SIG-M5 treated with dmso at 0.1 percent for 504 hours (cell line): Measurements from ENCODE around the gene FOXC2.
A peak's percentile ranks its signal among the peaks of the same experiment; 100 is the strongest.

Source experiments
- DNase-seq: peaks from one replicate; lab custom pipeline; 2025; ENCODE audit not compliant: unreplicated experiment; lab: John Stamatoyannopoulos, UW

Gene FOXC2

GRCh38 chr16:86572606-86573005, 6.0 kb downstream of the FOXC2 start:
- DNase-seq: no peak

GRCh38 chr16:86573215-86573614, 6.6 kb downstream of the FOXC2 start:
- DNase-seq: no peak

DNA sequence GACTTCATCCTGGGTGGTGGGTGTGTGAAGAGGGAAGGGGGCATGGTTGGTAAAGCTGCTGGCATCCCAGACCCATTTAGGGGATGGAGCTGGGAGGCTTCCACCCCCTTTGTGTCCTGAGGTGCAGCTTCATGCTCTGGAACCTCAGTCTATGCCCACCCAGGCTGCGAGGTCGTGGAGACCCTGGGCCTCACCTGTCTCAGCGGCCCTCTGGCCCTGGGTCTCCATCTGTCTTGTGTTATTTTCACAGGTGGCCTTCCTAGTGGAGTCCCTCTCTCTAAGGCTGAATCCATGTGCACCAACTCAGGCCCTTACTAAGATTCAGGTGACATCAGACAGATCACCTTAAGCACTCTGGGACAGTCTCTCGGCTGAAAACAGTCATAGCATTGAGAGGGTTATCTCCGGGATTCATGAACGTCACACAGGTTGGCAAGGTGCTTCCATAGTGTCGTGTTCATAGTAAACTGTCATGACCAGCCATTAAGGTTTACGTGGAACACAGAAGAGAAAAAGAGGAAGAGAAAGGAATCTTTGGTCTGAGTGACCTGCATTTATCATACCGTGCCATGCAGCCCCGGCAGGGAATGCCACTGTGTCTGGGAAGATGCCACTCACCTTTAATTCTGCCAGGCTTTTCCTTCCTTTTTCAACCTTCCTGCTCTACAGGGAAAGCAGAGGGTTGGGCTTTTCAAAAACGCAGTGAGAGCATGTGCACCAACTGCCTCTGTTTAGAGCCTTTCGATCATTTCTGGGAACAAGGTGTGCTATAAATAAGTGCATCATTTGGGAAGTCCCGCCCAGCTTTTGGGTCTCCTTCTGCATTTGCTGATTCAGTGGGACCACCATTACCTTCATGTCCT, 7.2 kb downstream of the FOXC2 start:
- no peak for DNase-seq

GRCh38 chr16:86574646-86575045, 8.0 kb downstream of the FOXC2 start:
- DNase-seq: no peak

DNA sequence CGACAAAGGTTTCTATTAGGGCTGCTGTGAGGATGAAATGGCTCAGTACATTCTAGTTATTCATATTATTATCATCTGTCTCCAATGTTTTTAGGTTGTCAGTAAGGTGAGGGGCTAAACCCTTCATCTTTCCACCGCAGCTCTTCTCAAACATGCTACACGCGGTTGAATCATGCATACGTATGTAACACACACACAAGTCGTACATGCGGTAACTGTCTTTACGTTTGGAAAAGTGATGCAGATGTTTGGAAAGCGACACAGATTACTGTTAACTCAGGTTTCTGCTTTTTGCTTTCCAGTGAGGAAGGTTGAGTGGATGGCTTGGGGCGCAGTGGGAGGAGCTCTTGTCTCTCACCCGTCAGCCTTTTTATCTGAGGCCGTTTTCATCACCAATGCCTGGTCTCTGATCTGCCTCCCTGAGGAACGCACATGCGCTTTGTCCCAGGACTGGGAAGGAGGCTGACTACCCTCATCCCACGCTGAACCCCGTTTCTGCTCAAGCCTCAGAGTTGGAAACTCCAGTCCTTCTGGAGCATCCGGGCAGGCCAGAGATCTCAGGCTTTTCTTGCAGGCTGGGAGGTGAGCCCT, 8.6 kb downstream of the FOXC2 start:
- no peak for DNase-seq

- peak; percentile 5 for DNase-seq
Measured at GRCh38 chr16:86575754-86576557, 9.3 kb downstream of the FOXC2 start.

DNA sequence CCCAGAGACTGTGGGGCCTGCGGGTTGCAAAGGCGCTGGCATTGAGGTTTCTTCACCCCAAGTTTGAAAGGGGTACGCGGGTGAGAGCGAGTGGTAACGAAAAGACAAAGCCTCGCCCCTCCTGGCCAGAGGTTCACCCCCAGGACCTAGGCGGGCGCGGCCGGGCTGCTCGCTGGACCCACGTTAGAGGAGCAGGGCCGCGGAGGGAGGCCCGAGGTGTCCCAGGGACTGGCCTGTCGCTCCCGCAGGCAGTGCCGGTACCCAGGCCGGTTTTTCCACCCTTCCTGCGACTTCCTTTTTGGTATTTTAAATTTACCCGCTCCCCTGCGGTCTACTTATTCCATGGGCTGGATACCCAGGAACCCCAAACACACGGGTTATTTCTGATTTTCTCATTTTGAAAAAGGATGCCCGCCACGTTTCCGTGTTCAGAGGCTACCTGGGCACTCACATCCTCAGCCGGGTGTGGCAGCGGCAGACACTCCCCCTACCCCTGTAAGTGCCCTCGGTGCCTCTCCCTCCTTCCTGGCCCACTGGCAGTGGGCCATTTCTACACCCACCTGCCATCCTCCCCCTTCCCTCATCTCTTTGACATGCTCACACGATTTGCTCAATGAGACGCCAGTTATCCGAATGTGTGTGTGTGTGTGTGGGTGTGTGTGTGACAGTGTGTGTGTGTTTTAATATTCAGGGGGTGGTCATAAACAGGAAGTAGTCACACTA, 10.1 kb downstream of the FOXC2 start:
- DNase-seq: no peak

DNA sequence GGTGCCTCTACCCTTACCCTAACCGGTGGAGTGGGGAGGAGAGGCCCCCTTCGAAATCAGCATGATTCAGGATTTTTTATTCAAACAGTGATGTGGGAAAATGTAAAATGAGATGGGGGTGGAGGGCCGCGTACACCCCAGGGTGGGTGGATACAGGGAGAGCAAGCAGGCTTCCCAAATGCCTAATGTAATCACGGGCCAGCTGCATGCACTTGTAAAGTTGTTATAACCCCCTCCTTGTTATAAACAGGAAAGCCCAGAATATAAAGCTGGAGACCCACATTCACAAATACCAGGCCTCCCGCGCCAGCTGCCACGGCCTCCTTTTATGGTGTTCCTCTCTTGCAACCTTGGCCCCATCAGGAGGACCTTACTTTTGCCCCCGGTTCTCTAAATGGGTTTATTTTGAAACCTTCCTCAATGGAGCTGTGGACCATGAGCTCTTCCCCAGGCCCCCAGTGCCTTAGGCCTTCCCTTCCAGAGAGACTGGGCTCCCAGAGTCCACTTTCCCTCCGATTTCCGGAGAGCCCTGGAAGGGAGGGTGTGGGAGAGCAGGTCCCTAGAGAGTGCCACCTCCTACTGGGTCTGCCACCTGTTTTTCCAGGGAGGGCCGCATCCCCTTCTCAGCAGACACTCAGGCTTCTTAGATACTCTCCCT, 10.8 kb downstream of the FOXC2 start:
- no peak for DNase-seq

DNA sequence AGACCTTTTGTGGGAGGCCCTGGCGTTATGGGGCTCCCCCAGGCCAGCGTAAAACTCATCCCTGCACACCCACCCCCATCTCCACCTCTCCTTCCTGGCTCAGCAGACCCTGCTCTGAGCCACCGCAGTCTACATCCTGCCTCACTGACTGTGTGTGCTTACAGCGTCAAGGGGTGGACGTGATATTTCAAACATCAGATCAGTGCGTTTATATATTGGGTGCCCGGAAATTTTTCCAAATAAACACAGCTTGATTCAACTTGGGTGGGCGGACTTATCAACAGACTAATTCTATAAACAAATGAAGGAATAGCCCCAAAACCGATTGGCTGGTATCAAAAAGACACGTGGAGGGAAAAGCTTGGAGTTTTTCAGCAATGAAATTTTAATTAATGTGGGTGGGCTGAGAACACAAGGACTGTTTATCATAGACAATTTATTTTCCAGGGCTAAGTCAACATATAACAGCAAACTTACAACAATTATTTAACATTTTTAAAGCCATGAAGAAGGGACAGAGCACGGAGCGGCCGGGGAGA, 11.5 kb downstream of the FOXC2 start, which contains the start of gene FOXL1:
Gene FOXL1 (plus strand): TSS at position 489 of the 539 bp plus-strand sequence. CDS start 175 bp downstream, outside the sequence.
- DNase-seq: no peak

GRCh38 chr16:86578611-86579267, 12.1 kb downstream of the FOXC2 start:
- DNase-seq: no peak

DNA sequence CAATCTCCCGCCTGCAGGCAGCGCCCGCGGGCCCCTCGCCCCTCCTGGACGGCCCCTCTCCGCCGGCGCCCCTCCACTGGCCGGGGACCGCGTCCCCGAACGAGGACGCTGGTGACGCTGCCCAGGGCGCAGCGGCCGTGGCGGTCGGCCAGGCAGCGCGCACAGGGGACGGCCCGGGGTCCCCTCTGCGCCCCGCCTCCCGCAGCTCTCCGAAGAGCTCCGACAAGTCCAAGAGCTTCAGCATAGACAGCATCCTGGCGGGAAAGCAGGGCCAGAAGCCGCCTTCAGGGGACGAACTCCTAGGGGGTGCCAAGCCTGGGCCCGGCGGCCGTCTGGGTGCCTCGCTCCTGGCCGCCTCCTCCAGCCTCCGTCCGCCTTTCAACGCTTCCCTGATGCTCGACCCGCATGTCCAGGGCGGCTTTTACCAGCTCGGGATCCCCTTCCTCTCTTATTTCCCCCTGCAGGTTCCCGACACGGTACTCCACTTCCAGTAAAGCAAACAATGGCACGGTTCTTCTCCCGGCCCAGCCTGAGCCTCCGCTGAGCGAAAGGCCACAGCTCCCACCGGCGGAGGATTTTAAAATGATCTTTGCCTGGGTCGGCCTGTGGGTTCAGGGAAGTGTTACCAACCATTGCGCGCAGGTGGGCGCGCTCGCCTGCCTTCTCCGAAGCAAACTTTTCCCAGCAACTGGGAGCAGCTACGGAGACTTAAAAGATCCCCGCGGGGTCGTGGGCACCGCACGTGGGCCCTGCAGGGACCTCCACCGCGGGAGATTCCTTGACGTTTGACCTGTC, 12.8 kb downstream of the FOXC2 start:
- DNase-seq: no peak

DNA sequence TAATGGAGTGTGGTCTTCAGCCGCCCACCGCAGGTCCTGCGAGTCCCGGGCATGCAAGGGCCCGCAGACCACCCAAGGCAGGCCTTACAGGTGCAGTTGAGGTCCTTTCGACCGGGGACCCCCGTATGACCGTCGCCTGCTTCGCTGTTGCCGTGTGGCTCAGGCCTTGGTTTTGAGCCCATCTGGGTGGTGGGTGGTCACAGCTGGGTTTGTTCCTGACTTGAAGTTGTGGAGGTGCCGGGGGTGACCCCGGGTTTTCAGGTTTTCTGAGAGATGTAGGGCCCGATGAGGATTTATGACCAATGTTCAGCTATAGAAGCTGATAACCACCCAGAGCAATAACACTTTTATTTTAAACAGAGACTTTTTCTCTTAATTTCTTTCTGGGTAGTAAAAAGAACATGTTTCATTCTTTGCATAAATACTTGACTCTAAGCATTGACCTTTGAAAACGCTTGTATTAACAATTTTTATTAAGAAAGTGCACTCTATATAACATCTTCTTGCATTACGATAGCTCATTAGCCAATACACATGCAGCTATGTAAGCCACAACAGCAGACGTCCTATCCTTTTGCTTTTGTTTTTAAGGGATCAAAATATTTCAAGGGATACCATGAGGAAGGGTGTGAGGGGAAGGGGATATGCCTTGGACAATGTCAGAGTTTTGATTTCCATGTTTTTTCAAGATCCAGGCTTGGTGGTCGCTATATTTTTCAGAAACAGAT, 13.6 kb downstream of the FOXC2 start:
- no peak for DNase-seq

DNA sequence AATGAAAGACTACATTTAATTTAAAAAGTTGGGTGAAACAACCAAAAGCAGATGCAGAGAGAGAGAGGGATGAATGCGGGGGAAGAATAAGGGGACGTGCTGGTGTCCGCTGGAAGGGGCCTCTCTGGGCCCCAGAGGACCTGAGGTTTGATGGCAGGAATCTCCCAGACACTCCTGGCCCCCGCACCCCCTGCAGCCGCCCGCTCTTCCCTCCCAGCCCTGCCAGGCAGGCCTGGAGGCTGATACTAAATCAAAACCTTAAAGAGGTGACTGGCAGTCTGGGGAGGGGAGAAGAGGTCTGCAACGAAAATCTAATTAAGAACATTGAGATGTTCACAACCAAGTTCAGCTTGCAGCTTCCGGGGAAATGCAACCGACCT, 14.2 kb downstream of the FOXC2 start:
- DNase-seq: no peak

- no peak for DNase-seq
Measured at GRCh38 chr16:86581458-86581857, 14.8 kb downstream of the FOXC2 start.

DNA sequence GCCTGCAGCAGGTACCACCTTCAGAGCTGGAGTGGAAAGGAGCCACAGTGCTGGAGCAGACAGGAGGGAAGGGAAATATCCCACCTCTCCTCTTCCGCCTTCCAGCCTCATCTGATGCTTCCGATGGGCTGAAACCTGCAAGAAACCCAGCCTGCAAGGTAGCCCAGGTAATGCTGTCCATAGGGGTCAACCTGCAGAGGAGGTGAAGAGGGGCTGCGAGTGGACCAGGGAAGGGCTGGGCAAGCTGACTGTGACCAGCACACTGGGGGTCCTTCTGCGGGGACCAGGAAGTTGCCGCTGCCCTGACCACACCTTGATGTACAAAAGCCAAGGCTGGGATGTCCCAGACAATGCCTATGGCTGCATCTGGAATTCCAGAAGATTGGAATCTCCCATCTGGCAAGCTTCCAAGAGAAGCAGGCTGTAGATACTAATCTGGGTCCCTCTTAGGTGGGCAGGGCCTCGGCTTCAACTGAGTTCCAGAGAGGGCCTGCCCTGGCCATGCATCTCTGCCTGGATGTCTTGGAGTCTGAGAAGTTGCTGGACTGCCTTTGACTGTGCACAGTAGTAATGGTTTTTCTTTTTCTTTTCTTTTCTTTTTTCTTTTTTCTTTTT, 17.5 kb downstream of the FOXC2 start:
- DNase-seq: no peak

DNA sequence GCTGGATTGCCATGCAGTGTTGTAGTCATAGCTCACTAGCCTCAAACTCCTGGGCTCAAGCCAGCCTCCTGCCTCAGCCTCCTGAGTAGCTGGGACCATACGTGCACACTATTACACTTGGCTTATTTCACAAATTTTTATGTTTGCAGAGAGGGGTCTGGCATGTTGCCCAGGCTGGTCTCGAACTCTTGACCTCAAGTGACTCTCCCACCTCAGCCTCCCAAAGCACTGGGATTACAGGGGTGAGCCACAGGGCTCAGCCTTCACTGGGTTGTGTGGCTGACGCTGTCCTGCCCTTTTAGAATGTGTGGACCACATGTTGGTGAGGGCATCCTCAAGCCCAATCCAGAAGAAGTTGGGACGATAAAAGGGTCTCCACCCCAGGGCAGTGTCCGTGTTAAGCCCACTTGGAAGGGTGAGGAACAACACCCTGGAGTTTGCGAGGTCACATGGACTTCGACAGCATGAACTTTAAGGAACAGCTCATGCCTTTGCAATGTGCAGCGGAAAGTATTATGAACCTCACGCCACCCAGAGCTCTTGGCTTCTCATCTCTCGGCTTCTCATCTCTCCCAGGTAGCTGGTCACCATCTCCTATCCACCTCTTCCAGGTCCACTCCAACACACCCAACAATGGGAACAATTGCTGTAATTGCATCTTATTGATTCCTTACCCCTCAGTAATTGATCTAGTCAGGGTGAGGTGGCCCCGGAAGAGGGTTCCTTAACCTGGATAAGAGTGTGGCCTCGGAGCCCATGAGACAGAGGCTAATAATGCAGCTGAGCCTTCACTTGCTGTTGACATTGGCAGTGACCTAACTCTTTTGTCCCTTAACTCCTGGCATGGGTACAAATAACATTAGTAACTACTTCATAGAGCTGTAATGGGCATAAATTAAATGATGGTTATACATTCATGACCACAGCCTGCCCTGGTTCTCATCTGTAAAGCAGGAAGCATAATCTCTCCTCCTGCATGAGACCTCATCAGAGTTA, 18.4 kb downstream of the FOXC2 start:
- DNase-seq: no peak
